Measurements from ENCODE around the gene EGFL8. TPM values are rescaled to one million over a fixed set of nuclear protein-coding genes. Genes with fewer than 3 reads are reported as not detected.

Gene EGFL8
- total and polyA plus RNA-seq, 2 of the 8 experiments (the other 6 are each of a cell fraction or from before 2014, with no cell fraction given), result 5.0 to 9.2 TPM

DNA sequence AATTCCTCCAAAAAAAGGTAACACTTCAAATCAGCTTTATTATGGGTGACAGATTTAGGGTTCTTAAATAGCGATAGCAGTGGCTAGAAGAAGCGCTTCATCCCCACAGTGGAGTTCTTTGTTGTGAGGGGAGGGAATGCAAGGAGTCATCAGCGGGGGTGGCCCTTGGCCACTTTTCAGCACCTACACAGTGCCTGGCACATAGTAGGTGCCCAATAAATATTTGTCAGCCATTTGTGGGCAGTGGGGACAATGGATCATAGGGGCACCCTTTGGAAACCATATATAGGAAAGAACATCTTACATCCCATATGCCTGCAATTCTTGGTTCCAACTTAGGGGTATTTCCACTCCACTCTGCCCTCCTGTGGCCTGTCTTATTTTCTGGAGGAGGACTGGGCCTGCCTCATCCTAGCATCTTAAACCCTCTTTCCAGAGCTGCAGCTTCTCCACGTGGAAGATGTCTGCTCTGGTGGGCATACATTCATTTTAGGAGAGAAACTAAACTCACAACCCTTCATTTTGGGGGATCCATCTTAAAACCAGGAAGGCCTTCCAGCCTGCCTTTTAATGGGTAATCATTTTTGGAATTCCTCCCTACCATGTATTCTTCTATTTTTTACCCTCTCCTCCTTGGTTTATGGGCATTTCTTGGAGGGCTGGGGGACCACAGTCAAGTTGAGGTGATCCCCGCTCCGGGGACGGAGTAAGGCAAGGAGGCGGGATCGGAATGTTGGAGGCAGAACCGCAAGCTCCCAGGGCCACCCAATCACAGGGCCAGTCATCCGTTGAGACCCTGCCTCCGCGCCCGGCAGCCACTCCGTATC lies 30.6 kb downstream of the EGFL8 start:
- H3K18ac ChIP-seq (ENCODE audit: extremely low read depth, low read length), result peak overlapping the region; percentile 95
- peak overlapping the region; percentile 77 to 89 for H3K4me2 ChIP-seq (ENCODE audit: insufficient read depth in 1 of 2, low read depth in 2 of 2, low read length in 2 of 2)
- no peaks in the 10 kb centered on the region for H4K20me1 ChIP-seq (replicated peaks in 1 of 2; ENCODE audit: control insufficient read depth in 1 of 2, insufficient read depth in 2 of 2, low read length in 2 of 2)
- H2AK5ac ChIP-seq (ENCODE audit: low read depth, low read length), result peak overlapping the region; percentile 97
- H3K4me1 ChIP-seq (replicated peaks in 1 of 4; ENCODE audit: control insufficient read depth in 3 of 4, insufficient read depth in 4 of 4, low read length in 3 of 4), result peaks cover 8 to 42% (median 24%) of the 10 kb centered on the region in 4 experiments
- H3K23ac ChIP-seq (ENCODE audit: insufficient read length), result no peak overlapping the region
- peak overlapping the region; percentile 36 to 61 (median 58); a peak in 7 of 8 replicates for H3K4me3 ChIP-seq (ENCODE audit: extremely low read depth in 1 of 4, insufficient read depth in 2 of 4, low read depth in 3 of 4, low read length in 4 of 4)
- H3K14ac ChIP-seq (ENCODE audit: insufficient read length), result no peak overlapping the region
- H2BK15ac ChIP-seq (ENCODE audit: low read length), result no peak overlapping the region
- peak overlapping the region; percentile 70 for H3K56ac ChIP-seq (replicated peaks; ENCODE audit: insufficient read length, low read depth, low read length)
- H2BK20ac ChIP-seq (ENCODE audit: low read length), result no peak overlapping the region
- H2BK12ac ChIP-seq (ENCODE audit: low read depth, low read length), result peak overlapping the region; percentile 76; the same call in 1 of the 2 replicates
- H3K23me2 ChIP-seq (ENCODE audit: low read depth, low read length), result peaks cover 7% of the 10 kb centered on the region; the same call in 1 of the 2 replicates
- H2AFZ ChIP-seq (ENCODE audit: low read length), result no peak overlapping the region
- no peak overlapping the region for H4K8ac ChIP-seq (ENCODE audit: extremely low read depth, insufficient read depth, low read length)
- H3K9ac ChIP-seq (replicated peaks in 1 of 4; ENCODE audit: extremely low read depth in 1 of 4, low read depth in 3 of 4, low read length in 3 of 4), result peak overlapping the region in 3 of 4 experiments; percentile 62 to 67 (median 63); a peak in 6 of 7 replicates
- CTCF ChIA-PET (ENCODE audit: partially characterized antibody), result interaction anchor here (0.6 to 1.3 kb wide), 8 partner anchors 15 to 521 kb away, joined by 3 to 5 read pairs (median 3); no protein-coding TSS in a partner anchor
- H3K79me2 ChIP-seq (ENCODE audit: control insufficient read depth in 1 of 2, insufficient read depth in 2 of 2, low read length in 2 of 2), result no peaks in the 10 kb centered on the region; a peak in 1 of 4 replicates
- no peaks in the 10 kb centered on the region for H3K9me3 ChIP-seq (ENCODE audit: insufficient read depth in 2 of 2, low read depth in 1 of 2, low read length in 1 of 2)
- DNase-seq (ENCODE audit: low read depth in 1 of 2, low spot score in 2 of 2), result no peak
- H4K5ac ChIP-seq (ENCODE audit: insufficient read length, low read depth, low read length), result peak overlapping the region; percentile 24
- no peaks in the 10 kb centered on the region for H3K36me3 ChIP-seq (ENCODE audit: control insufficient read depth in 2 of 4, insufficient read depth in 4 of 4, low read length in 3 of 4)
- H3K4ac ChIP-seq (replicated peaks; ENCODE audit: insufficient read length, low read depth, low read length), result peak overlapping the region; percentile 61
- no peaks in the 10 kb centered on the region for H3K27me3 ChIP-seq (replicated peaks in 1 of 4; ENCODE audit: control insufficient read depth in 3 of 4, extremely low read depth in 1 of 4, insufficient read depth in 3 of 4, low read length in 3 of 4)
- no peaks in the 10 kb centered on the region; the same call in 1 of the 2 replicates for H3K79me1 ChIP-seq (ENCODE audit: low read depth, low read length)
- peak; percentile 69 for FAIRE-seq
- H3K27ac ChIP-seq (ENCODE audit: low read depth, low read length), result peak overlapping the region; percentile 86
- peak overlapping the region; percentile 67 for H4K91ac ChIP-seq (replicated peaks; ENCODE audit: insufficient read length, low read length)
- peak overlapping the region; percentile 94 for H2BK120ac ChIP-seq (replicated peaks; ENCODE audit: low read depth, low read length)
- 23% methylated on average over 13 of the region's 15 CpGs; no CpG with 5 or more reads in 1 of the 2 experiments for WGBS, 2 experiments (ENCODE audit: extremely low coverage in 1 of 2, insufficient coverage in 1 of 2, insufficient read length in 1 of 2, insufficient replicate concordance in 2 of 2, low coverage in 1 of 2, low lambda C conversion rate in 2 of 2, missing lambda C conversion rate in 1 of 2)
- POLR2A ChIA-PET (ENCODE audit: partially characterized antibody), result interaction anchor here (0.6 to 13.3 kb wide), 17 partner anchors 9 to 777 kb away, joined by 3 to 194 read pairs (median 4); partner anchors contain the start of genes AGPAT1, ATF6B, DXO and FKBPL
- H2BK5ac ChIP-seq (ENCODE audit: low read depth, low read length), result peak overlapping the region; percentile 86
- 0 out of 2 replicates have a peak, but pooled peaks have one; percentile 22 for TF ChIP-seq TAF1 (IDR thresholded peaks at IDR 0.05; ENCODE audit: low read depth, low read length)
- no peak for TF ChIP-seq SRF (IDR thresholded peaks at IDR 0.05; ENCODE audit: low read depth, low read length)
- no peak for TF ChIP-seq RNF2 (IDR thresholded peaks at IDR 0.05; ENCODE audit: borderline replicate concordance, low read depth, low read length, missing control alignments, poor library complexity, severe bottlenecking)
- TF ChIP-seq TBP (IDR thresholded peaks at IDR 0.05; ENCODE audit: low read depth, low read length), result peak; percentile 77
- TF ChIP-seq SIX5 (IDR thresholded peaks at IDR 0.05; ENCODE audit: low read depth, low read length), result no peak
- TF ChIP-seq SIN3A (conservative IDR thresholded peaks at IDR 0.05 in 1 of 2, IDR thresholded peaks at IDR 0.05 in 1 of 2; ENCODE audit: low read depth in 1 of 2, low read length in 2 of 2), result no peak
- TF ChIP-seq SUZ12 (IDR thresholded peaks at IDR 0.05; ENCODE audit: low read length), result no peak
- TF ChIP-seq SP2 (IDR thresholded peaks at IDR 0.05; ENCODE audit: low read length), result no peak
- TF ChIP-seq BCL11A (IDR thresholded peaks at IDR 0.05; ENCODE audit: low read depth in 2 of 2, low read length in 2 of 2), result no peak
- TF ChIP-seq SIRT6 (IDR thresholded peaks at IDR 0.05; ENCODE audit: low read length), result no peak

Measured in H1 (cell line).